Gastroesophageal sphincter (tissue), 3 donors: ENCODE results near the gene NAT8.
"Not testable (repeated sequence)": the region's sequence is repeated elsewhere in the genome, so short reads cannot be mapped to it uniquely, and the experiment has no call there.

Experiments
- CTCF ChIP-seq, 4 experiments: fragments of 200-600 bp in 2 of 4; fragments of 450-650 bp in 2 of 4; sonication (generic) in 1 of 4; IDR thresholded peaks; one replicate each; pipeline ENCODE4 v1.5.1; 2017 to 2019; ENCODE audit warnings: antibody characterized with exemption in 4 of 4, mild to moderate bottlenecking in 2 of 4, moderate library complexity in 2 of 4
- EP300 ChIP-seq: sonication (generic); formaldehyde crosslinking; IDR thresholded peaks from one replicate; pipeline ENCODE4 v1.6.1; 2017; ENCODE audit warnings: antibody characterized with exemption, mild to moderate bottlenecking
- POLR2A ChIP-seq, 2 donors: fragments of 450-650 bp; IDR thresholded peaks; one replicate each; pipeline ENCODE4 v1.6.1; 2017; ENCODE audit warnings: antibody characterized with exemption in 2 of 2, mild to moderate bottlenecking in 2 of 2, moderate library complexity in 1 of 2

GRCh38 chr2:73628493-73628892, 13.7 kb downstream of the NAT8 start:
- not testable (repeated sequence) for TF ChIP-seq EP300; CTCF (IDR thresholded peaks at IDR 0.05); POLR2A (IDR thresholded peaks at IDR 0.05)
